GM10266 (cell line): Measurements from ENCODE around the gene TAF6.

Experiments
- DNase-seq: peaks from one replicate; pipeline ENCODE4 v3.0.0; 2012; ENCODE audit errors: extremely low spot score
- TF ChIP-seq, protein P1 (sequence below): IDR thresholded peaks from 2 replicates; pipeline ENCODE4 v1.5.1; 2012; ENCODE audit warnings: mild to moderate bottlenecking, low read depth; ENCODE audit not compliant: control insufficient read depth, insufficient read depth; ENCODE audit errors: missing control alignments

Gene TAF6

DNA sequence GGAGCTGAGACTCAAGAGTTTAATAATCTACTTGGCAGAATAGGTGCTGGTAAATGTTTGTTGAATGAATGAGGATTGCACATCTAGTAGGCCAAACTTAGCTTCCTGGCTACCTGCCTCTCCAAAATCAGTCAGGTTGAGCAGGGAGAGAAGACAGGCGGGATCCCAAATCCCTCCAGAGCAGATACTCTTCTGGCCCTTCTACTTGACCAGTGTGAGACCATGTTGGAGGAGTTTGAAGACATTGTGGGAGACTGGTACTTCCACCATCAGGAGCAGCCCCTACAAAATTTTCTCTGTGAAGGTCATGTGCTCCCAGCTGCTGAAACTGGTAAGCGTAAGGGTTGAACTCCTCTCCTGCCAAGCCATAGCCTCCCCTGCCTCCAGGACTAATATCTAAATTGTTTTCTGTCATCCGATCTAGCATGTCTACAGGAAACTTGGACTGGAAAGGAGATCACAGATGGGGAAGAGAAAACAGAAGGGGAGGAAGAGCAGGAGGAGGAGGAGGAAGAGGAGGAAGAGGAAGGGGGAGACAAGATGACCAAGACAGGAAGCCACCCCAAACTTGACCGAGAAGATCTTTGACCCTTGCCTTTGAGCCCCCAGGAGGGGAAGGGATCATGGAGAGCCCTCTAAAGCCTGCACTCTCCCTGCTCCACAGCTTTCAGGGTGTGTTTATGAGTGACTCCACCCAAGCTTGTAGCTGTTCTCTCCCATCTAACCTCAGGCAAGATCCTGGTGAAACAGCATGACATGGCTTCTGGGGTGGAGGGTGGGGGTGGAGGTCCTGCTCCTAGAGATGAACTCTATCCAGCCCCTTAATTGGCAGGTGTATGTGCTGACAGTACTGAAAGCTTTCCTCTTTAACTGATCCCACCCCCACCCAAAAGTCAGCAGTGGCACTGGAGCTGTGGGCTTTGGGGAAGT is 5.4 kb upstream of the TAF6 start:
- DNase-seq = no peak

DNA sequence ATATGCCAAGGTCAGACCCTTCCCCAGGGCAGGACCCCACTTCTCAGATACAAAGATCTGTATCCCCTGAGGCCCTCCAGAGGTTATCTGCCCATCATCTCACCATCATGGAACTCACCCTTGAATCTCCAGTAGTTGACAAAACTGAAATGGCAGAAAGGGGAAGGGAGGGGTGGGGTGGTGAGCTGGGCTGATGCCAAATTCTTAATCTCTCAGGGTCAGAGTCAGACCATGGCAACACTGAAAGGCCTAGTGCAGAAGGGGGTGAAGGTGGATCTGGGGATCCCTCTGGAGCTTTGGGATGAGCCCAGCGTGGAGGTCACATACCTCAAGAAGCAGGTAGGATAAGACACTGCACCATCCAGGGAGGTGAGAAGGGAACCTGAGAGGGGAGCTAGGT is 3.4 kb upstream of the TAF6 start:
- TF ChIP-seq, protein P1, sequence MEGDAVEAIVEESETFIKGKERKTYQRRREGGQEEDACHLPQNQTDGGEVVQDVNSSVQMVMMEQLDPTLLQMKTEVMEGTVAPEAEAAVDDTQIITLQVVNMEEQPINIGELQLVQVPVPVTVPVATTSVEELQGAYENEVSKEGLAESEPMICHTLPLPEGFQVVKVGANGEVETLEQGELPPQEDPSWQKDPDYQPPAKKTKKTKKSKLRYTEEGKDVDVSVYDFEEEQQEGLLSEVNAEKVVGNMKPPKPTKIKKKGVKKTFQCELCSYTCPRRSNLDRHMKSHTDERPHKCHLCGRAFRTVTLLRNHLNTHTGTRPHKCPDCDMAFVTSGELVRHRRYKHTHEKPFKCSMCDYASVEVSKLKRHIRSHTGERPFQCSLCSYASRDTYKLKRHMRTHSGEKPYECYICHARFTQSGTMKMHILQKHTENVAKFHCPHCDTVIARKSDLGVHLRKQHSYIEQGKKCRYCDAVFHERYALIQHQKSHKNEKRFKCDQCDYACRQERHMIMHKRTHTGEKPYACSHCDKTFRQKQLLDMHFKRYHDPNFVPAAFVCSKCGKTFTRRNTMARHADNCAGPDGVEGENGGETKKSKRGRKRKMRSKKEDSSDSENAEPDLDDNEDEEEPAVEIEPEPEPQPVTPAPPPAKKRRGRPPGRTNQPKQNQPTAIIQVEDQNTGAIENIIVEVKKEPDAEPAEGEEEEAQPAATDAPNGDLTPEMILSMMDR = no peak
- DNase-seq = no peak

More for the DNA sequence above, 5.4 kb upstream of the TAF6 start:
- TF ChIP-seq, protein P1 = no peak

DNA sequence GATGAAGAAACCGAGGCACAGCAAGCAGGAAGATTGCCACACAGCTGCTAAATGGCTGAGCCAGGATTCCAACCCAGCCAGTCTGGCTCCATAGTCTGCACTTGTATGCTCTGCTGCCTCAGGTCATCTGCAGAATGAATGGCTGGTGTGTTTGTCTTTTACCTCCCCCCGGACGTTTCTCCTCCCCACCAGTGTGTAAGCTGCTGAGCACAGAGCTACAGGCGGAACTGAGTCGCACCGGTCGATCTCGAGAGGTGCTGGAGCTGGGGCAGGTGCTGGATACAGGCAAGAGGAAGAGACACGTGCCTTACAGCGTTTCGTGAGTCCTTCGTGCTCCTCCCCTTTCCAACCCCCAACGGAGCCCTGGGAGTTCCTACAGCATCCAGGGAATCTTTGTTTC is 2.9 kb upstream of the TAF6 start:
- DNase-seq = no peak
- TF ChIP-seq, protein P1 = no peak

DNA sequence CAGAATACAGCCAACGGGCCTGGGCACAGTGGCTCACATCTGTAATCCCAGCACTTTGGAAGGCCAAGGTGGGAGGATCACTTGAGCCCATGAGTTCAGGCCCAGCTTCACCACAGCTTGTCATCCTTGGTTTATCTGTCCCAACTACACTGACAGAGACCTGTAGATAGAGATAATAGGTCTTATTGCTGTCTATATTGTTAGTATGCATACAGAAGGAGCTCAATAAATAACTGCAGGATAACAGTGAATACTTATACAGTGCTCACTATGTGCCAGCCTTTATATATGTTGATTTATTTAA is 1.5 kb upstream of the TAF6 start:
- TF ChIP-seq, protein P1 = no peak
- no peak for DNase-seq

- TF ChIP-seq, protein P1 = no peak
- DNase-seq = no peak
Measured at GRCh38 chr7:100119970-100120732, 993 bp upstream of the TAF6 start.

GRCh38 chr7:100118388-100119071 is 628 bp downstream of the TAF6 start:
- no peak for DNase-seq
- TF ChIP-seq, protein P1 = no peak
